Measurements from ENCODE around the gene FBXW4.

GRCh38 chr10:101617102-101617823 is 77.7 kb downstream of the FBXW4 start:
- TF ChIP-seq POLR2A (IDR thresholded peaks at IDR 0.05) (no peak), CTCF (IDR thresholded peaks at IDR 0.05) (no peak)

Measured in stomach (tissue), 4 donors.